K562 (cell line): ENCODE measurements around the gene MAP4. TPM values are rescaled to one million over a fixed set of nuclear protein-coding genes. Genes with fewer than 3 reads are reported as not detected.
A peak's percentile ranks its signal among the peaks of the same experiment; 100 is the strongest.

Source experiments
- BDP1 ChIP-seq: IDR thresholded peaks from 3 replicates; pipeline ENCODE4 v1.6.1; 2011; ENCODE audit not compliant: insufficient read length, insufficient read depth
- IRF1 ChIP-seq: sonication (generic); formaldehyde crosslinking; IDR thresholded peaks from 2 replicates; pipeline ENCODE4 v1.8.0; 2022; ENCODE audit warnings: missing genetic modification reagents, mild to moderate bottlenecking, borderline replicate concordance
- KAT2B ChIP-seq: IDR thresholded peaks from one replicate; pipeline ENCODE4 v1.6.1; 2012; ENCODE audit warnings: low read depth, mild to moderate bottlenecking, control low read depth, inconsistent platforms, low read length, moderate library complexity
- MLX ChIP-seq, 2 experiments: fragments of 450-650 bp in 1 of 2; sonication (generic) in 1 of 2; formaldehyde crosslinking; conservative IDR thresholded peaks; 2 replicates each; pipeline versions ENCODE4 v1.4.0 to v1.8.1; 2020 to 2022; ENCODE audit warnings: mild to moderate bottlenecking in 1 of 2, missing genetic modification reagents in 1 of 2
- REST ChIP-seq, 2 experiments: fragments of 450-650 bp; formaldehyde crosslinking in 1 of 2; IDR thresholded peaks; 2 replicates each; pipeline versions ENCODE4 v1.4.0 to v1.6.1; 2014 to 2020; ENCODE audit warnings: mild to moderate bottlenecking in 2 of 2, borderline replicate concordance in 1 of 2, low read depth in 1 of 2
- TGIF2 ChIP-seq: sonication (generic); formaldehyde crosslinking; IDR thresholded peaks from 2 replicates; pipeline ENCODE4 v1.8.1; 2022; ENCODE audit warnings: mild to moderate bottlenecking, missing genetic modification reagents, moderate library complexity
- UBTF ChIP-seq, 2 experiments: IDR thresholded peaks; 2 replicates each; pipeline ENCODE4 v1.6.1; 2012; ENCODE audit warnings: improper control_type of control experiment in 2 of 2, low read depth in 2 of 2, low read length in 2 of 2, borderline replicate concordance in 1 of 2
- ZC3H4 ChIP-seq: sonication (generic); formaldehyde crosslinking; IDR thresholded peaks from 2 replicates; pipeline ENCODE4 v1.9.0; 2021; ENCODE audit warnings: missing genetic modification reagents, borderline replicate concordance
- ZNF140 ChIP-seq: fragments of 250-450 bp; sonication (Bioruptor Pico); IDR thresholded peaks from 2 replicates; pipeline ENCODE4 v1.8.0; 2021; ENCODE audit warnings: moderate library complexity, mild to moderate bottlenecking, inconsistent platforms
- ZNF766 ChIP-seq: fragments of 200-800 bp; sonication (Bioruptor generic); conservative IDR thresholded peaks from 2 replicates; pipeline ENCODE4 v1.6.1; 2016; ENCODE audit warnings: missing genetic modification characterization, missing compliant biosample characterization
- polyA plus RNA-seq, 8 experiments: library from polyadenylated mRNA; depleted of rRNA in 4 of 8; stranded (reverse) in 5 of 8; unstranded in 3 of 8; fragments of >200 nt; fragmentation: Nextera tagmentation in 2 of 8; fragmentation: Illumina TruSeq in 1 of 8; extraction: Ambion mirVana in 2 of 8; extraction: Trizol in 1 of 8; gene quantifications; 2 replicates each; pipeline versions ENCODE4 v1.2.1 to v1.2.3, GENCODE V29; 2011 to 2014; ENCODE audit warnings: inconsistent platforms in 1 of 8, missing spikeins in 1 of 8
- total RNA-seq, 7 experiments: library from RNA; depleted of rRNA in 6 of 7; stranded (reverse); fragments of >200 nt in 6 of 7; fragmentation: Illumina TruSeq in 2 of 7; extraction: Trizol in 2 of 7; gene quantifications; 2 replicates each; pipeline versions ENCODE4 v1.2.1 to v1.2.3, GENCODE V29; 2011 to 2021; ENCODE audit warnings: low replicate concordance in 1 of 7

The MAP4 gene
- total and polyA plus RNA-seq, 9 of the 15 experiments (the other 6 are each of a cell fraction or from before 2014, with no cell fraction given) = 13.3 to 141 (median 36.8) TPM

- TF ChIP-seq IRF1 (CRISPR knock-in tag) (no peak), ZC3H4 (CRISPR knock-in tag) (0 out of 2 replicates have a peak, but pooled peaks have one; percentile 48), BDP1 (no peak), MLX (CRISPR knock-in tag; conservative IDR thresholded peaks at IDR 0.05) (no peak), ZNF140 (no peak), REST (IDR thresholded peaks at IDR 0.05; ENCODE audit: borderline replicate concordance) (no peak; the same call in 1 of the 2 replicates), REST (CRISPR knock-in tag; IDR thresholded peaks at IDR 0.05; ENCODE audit: low read depth) (no peak), KAT2B (no peak), UBTF (IDR thresholded peaks at IDR 0.05; ENCODE audit: borderline replicate concordance in 1 of 2, low read depth in 2 of 2, low read length in 2 of 2) (0 out of 4 replicates have a peak, but pooled peaks of 1 of the 2 experiments have one; percentile 59), ZNF766 (no peak), TGIF2 (no peak)
Observed at GRCh38 chr3:47849699-47850563, 166.3 kb downstream of the MAP4 start (continued).
